HEK293T (cell line): ENCODE measurements around the gene KY.
"Not testable (repeated sequence)": the region's sequence is repeated elsewhere in the genome, so short reads cannot be mapped to it uniquely, and the experiment has no call there.

Experiments
- CTCF ChIA-PET: fragments of 350-600 bp; formaldehyde crosslinking; extraction: SDS; loops from one replicate; lab custom pipeline; 2021; ENCODE audit warnings: antibody characterized with exemption, inconsistent platforms; lab: Yijun Ruan, JAX
- POLR2A ChIA-PET: fragments of 350-600 bp; formaldehyde crosslinking; extraction: SDS; loops from one replicate; lab custom pipeline; 2020; ENCODE audit warnings: antibody characterized with exemption, inconsistent platforms; lab: Yijun Ruan, JAX
- DNase-seq: peaks from one replicate; pipeline ENCODE4 v3.0.0; 2012; ENCODE audit warnings: mixed read lengths; ENCODE audit errors: extremely low spot score
- ARNT ChIP-seq: fragments of 450-650 bp; IDR thresholded peaks from 2 replicates; pipeline ENCODE4 v1.6.1; 2017; ENCODE audit warnings: mild to moderate bottlenecking
- BHLHE40 ChIP-seq: fragments of 450-650 bp; IDR thresholded peaks from 2 replicates; pipeline ENCODE4 v1.6.1; 2016; ENCODE audit warnings: mild to moderate bottlenecking, moderate library complexity, borderline replicate concordance
- CTBP1 ChIP-seq: fragments of 450-650 bp; IDR thresholded peaks from 2 replicates; pipeline ENCODE4 v1.6.1; 2016; ENCODE audit warnings: borderline replicate concordance
- ELF4 ChIP-seq: fragments of 450-650 bp; IDR thresholded peaks from 2 replicates; pipeline ENCODE4 v1.6.1; 2017; ENCODE audit warnings: antibody characterized with exemption
- FOXA1 ChIP-seq: fragments of 450-650 bp; IDR thresholded peaks from 2 replicates; pipeline ENCODE4 v1.6.1; 2016; ENCODE audit warnings: mild to moderate bottlenecking
- FOXK2 ChIP-seq: fragments of 450-650 bp; IDR thresholded peaks from 2 replicates; pipeline ENCODE4 v1.6.1; 2016; ENCODE audit warnings: mild to moderate bottlenecking
- FOXM1 ChIP-seq: fragments of 450-650 bp; IDR thresholded peaks from 2 replicates; pipeline ENCODE4 v1.6.1; 2017; ENCODE audit warnings: mild to moderate bottlenecking, borderline replicate concordance
- HDGF ChIP-seq: fragments of 450-650 bp; IDR thresholded peaks from 2 replicates; pipeline ENCODE4 v1.6.1; 2017; ENCODE audit warnings: antibody characterized with exemption, borderline replicate concordance
- L3MBTL2 ChIP-seq: fragments of 450-650 bp; conservative IDR thresholded peaks from 2 replicates; pipeline ENCODE4 v1.6.1; 2016; ENCODE audit warnings: mild to moderate bottlenecking
- LEF1 ChIP-seq: fragments of 450-650 bp; IDR thresholded peaks from 2 replicates; pipeline ENCODE4 v1.6.1; 2017; ENCODE audit warnings: mild to moderate bottlenecking, borderline replicate concordance
- NFRKB ChIP-seq: fragments of 450-650 bp; IDR thresholded peaks from 2 replicates; pipeline ENCODE4 v1.6.1; 2016; ENCODE audit warnings: mild to moderate bottlenecking, moderate library complexity
- SP1 ChIP-seq: fragments of 450-650 bp; IDR thresholded peaks from 2 replicates; pipeline ENCODE4 v1.6.1; 2017
- SUZ12 ChIP-seq: fragments of 450-650 bp; IDR thresholded peaks from 2 replicates; pipeline ENCODE4 v1.6.1; 2016; ENCODE audit warnings: mild to moderate bottlenecking
- TARDBP ChIP-seq: fragments of 450-650 bp; IDR thresholded peaks from 2 replicates; pipeline ENCODE4 v1.6.1; 2016
- ZNF384 ChIP-seq: fragments of 450-650 bp; IDR thresholded peaks from 2 replicates; pipeline ENCODE4 v1.6.1; 2016
- TF ChIP-seq, protein P1 (sequence below): fragments of 450-650 bp; IDR thresholded peaks from 2 replicates; pipeline ENCODE4 v1.6.1; 2016

KY gene

DNA sequence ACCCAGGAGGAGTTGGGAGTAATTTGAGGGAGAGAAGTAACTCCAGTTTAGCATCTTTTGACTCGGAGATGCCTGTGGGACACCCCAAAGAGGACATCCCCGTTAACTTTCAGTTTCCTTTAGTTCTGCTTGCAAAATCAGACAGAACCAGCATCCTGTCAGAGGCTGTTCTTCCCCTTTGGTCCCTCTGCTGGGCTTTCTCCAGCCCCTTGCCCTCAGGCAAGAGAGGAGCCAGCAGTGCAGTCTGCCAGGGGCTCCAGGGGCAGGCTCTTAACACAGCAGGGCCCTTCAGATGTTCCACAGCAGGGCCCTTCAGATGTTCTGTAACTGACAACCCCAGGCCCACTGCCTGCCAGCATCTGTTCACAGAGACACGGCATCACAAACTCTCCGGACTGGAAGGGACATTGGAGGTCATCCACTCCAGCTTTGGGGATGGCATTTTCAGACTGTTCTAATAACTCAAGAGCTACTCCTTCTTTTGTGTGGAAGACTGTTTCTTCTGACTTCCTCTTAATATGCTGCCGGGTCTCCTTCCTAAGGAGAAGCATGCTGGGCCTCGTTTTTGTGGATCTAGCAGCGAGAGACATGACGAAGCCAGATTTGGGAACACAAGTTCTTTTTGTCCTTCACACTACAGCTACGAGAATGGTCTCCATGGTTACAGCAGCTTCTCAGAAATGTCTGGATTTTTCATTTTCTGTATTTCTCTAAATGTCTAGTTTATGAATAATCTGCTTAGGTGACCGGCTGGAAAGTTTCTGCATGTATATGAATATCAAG, 51.9 kb downstream of the KY start:
- POLR2A ChIA-PET = no interaction called here
- no peak for DNase-seq
- TF ChIP-seq SUZ12 = no peak
- no peak for TF ChIP-seq ARNT
- no peak for TF ChIP-seq L3MBTL2
- no peak for TF ChIP-seq FOXM1
- no peak for TF ChIP-seq SP1
- CTCF ChIA-PET = interaction anchor here (1.8 kb wide), 1 partner anchor 196 kb away, joined by 5 read pairs; the partner anchor contains the start of gene EPHB1

GRCh38 chr3:134597390-134597970, 53.3 kb downstream of the KY start:
- TF ChIP-seq FOXA1 = no peak
- TF ChIP-seq ELF4 = no peak
- no peak for TF ChIP-seq CTBP1
- no peak for TF ChIP-seq NFRKB
- TF ChIP-seq ARNT = no peak
- TF ChIP-seq HDGF = no peak
- TF ChIP-seq L3MBTL2 = no peak
- TF ChIP-seq SUZ12 = no peak
- TF ChIP-seq LEF1 = no peak
- TF ChIP-seq FOXK2 = no peak
- TF ChIP-seq BHLHE40 = no peak
- TF ChIP-seq FOXM1 = no peak
- TF ChIP-seq ZNF384 = no peak
- TF ChIP-seq SP1 = no peak
- no peak for TF ChIP-seq TARDBP
- TF ChIP-seq, protein P1, sequence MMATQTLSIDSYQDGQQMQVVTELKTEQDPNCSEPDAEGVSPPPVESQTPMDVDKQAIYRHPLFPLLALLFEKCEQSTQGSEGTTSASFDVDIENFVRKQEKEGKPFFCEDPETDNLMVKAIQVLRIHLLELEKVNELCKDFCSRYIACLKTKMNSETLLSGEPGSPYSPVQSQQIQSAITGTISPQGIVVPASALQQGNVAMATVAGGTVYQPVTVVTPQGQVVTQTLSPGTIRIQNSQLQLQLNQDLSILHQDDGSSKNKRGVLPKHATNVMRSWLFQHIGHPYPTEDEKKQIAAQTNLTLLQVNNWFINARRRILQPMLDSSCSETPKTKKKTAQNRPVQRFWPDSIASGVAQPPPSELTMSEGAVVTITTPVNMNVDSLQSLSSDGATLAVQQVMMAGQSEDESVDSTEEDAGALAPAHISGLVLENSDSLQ = no peak
- POLR2A ChIA-PET = no interaction called here
- no peak for DNase-seq
- CTCF ChIA-PET = no interaction called here

GRCh38 chr3:134594986-134595385, 55.8 kb downstream of the KY start:
- DNase-seq, POLR2A ChIA-PET, CTCF ChIA-PET: not testable (repeated sequence)

DNA sequence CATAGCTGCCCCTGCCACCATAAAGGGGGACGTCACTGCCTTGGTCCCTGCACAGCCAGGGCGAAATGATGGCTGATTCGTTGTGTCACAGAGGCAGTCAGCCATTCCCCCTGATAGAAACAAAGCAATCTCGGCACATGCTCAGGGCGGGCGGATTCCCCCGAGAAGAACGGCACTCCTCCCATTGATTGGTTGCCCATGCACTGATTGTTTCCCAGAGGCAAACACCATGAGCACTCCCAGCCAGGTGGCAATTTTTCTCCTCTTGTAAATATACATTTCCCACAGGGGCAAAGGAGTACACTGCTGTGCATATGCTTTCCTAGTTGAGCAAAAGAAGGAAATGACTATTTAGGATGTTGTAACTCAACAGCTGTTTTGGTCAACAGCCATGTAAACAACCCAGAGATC, 56.5 kb downstream of the KY start:
- ChIA-PET POLR2A (no interaction called here), CTCF (no interaction called here)
- no peak for TF ChIP-seq HDGF
- no peak for TF ChIP-seq LEF1
- TF ChIP-seq SUZ12 = no peak
- no peak for TF ChIP-seq BHLHE40
- no peak for TF ChIP-seq CTBP1
- no peak for TF ChIP-seq FOXM1
- no peak for TF ChIP-seq FOXK2
- no peak for TF ChIP-seq ARNT
- TF ChIP-seq ZNF384 = no peak
- TF ChIP-seq SP1 = no peak
- TF ChIP-seq, protein P1 = no peak
- TF ChIP-seq TARDBP = no peak
- no peak for TF ChIP-seq NFRKB
- DNase-seq = no peak

DNA sequence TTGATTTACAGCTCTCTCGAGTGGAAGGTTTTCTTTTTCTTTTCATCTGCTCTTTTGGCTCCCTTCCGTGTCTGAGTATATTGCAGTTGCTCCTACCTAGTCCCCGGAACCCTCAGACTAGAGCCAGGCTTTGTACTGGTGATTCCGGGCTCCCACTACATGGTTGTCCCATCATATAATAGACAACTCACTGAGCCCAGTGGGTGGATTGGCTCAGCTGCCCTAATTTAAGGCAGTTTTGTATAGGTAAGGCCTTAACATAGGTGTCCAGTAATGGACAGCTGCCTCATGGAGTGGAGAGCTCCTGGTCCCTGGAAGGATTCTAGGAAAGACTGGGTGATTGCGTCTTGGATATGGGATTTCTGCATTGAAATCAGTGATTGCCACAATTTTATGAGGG, 58.0 kb downstream of the KY start:
- ChIA-PET CTCF (interaction anchor here (1.2 kb wide), 1 partner anchor 9 kb away, joined by 4 read pairs; no protein-coding TSS in a partner anchor), POLR2A (no interaction called here)
- no peak for DNase-seq
- TF ChIP-seq L3MBTL2 = no peak
- TF ChIP-seq, protein P1 = no peak
- no peak for TF ChIP-seq SP1
- TF ChIP-seq SUZ12 = no peak
- TF ChIP-seq FOXM1 = no peak
- no peak for TF ChIP-seq TARDBP
- no peak for TF ChIP-seq HDGF
- no peak for TF ChIP-seq ARNT
- no peak for TF ChIP-seq CTBP1
- no peak for TF ChIP-seq FOXA1
- TF ChIP-seq ELF4 = no peak
- no peak for TF ChIP-seq LEF1
- no peak for TF ChIP-seq BHLHE40
- TF ChIP-seq FOXK2 = no peak
- TF ChIP-seq ZNF384 = no peak
- TF ChIP-seq NFRKB = no peak

GRCh38 chr3:134590766-134591165, 60.1 kb downstream of the KY start:
- POLR2A ChIA-PET = no interaction called here
- TF ChIP-seq ZNF384 = no peak
- TF ChIP-seq, protein P1 = no peak
- no peak for TF ChIP-seq FOXM1
- no peak for DNase-seq
- CTCF ChIA-PET = interaction anchor here (0.7 kb wide), 1 partner anchor 139 kb away, joined by 3 read pairs; no protein-coding TSS in a partner anchor
